NCI-H748 (cell line): ENCODE measurements around the gene RNFT2.

Experiments used
- DNase-seq: peaks from one replicate; lab custom pipeline; 2025; ENCODE audit not compliant: unreplicated experiment; lab: John Stamatoyannopoulos, UW

RNFT2 gene

GRCh38 chr12:116870306-116870705 lies 132.2 kb downstream of the RNFT2 start:
- no peak for DNase-seq

GRCh38 chr12:116874324-116874995 lies 136.3 kb downstream of the RNFT2 start:
- DNase-seq = no peak

- no peak for DNase-seq
These were observed 138.2 kb downstream of the RNFT2 start for GRCh38 chr12:116876151-116876869.

GRCh38 chr12:116878567-116879508 lies 140.7 kb downstream of the RNFT2 start:
- no peak for DNase-seq

- DNase-seq = peak; percentile 17
These were observed 141.5 kb downstream of the RNFT2 start for GRCh38 chr12:116879509-116880212.

GRCh38 chr12:116880213-116880816 lies 142.2 kb downstream of the RNFT2 start:
- no peak for DNase-seq

GRCh38 chr12:116880817-116881324 lies 142.8 kb downstream of the RNFT2 start:
- DNase-seq = peak; percentile 81

- DNase-seq = peak; percentile 79
These were observed 143.3 kb downstream of the RNFT2 start, which contains the start of gene HRK for GRCh38 chr12:116881325-116881876. Gene HRK (minus strand): TSS chr12:116881441. CDS start chr12:116881307, 134 bp downstream.

GRCh38 chr12:116881877-116882507 lies 143.9 kb downstream of the RNFT2 start:
- no peak for DNase-seq

- peak; percentile 61 for DNase-seq
These were observed 144.6 kb downstream of the RNFT2 start for GRCh38 chr12:116882742-116883141.

- no peak for DNase-seq
These were observed 146.8 kb downstream of the RNFT2 start for GRCh38 chr12:116884871-116885270.

GRCh38 chr12:116885491-116885890 lies 147.4 kb downstream of the RNFT2 start:
- DNase-seq = no peak

GRCh38 chr12:116887244-116887643 lies 149.1 kb downstream of the RNFT2 start:
- DNase-seq = no peak

GRCh38 chr12:116887897-116888296 lies 149.8 kb downstream of the RNFT2 start:
- no peak for DNase-seq

- DNase-seq = no peak
These were observed 152.2 kb downstream of the RNFT2 start for GRCh38 chr12:116890330-116890729.

GRCh38 chr12:116891019-116891418 lies 152.9 kb downstream of the RNFT2 start:
- no peak for DNase-seq

GRCh38 chr12:116892349-116893140 lies 154.4 kb downstream of the RNFT2 start:
- DNase-seq = peak; percentile 17

- DNase-seq = no peak
These were observed 156.8 kb downstream of the RNFT2 start for GRCh38 chr12:116894913-116895312.
